Fibroblast of upper back skin (primary cell): ENCODE results near the gene SPDYE4.

ENCODE experiments used
- DNase-seq: peaks from one replicate; pipeline ENCODE4 v3.0.0-alpha.2; 2013

SPDYE4 gene

GRCh38 chr17:8736796-8737195, 21.6 kb downstream of the SPDYE4 start:
- no peak for DNase-seq

GRCh38 chr17:8736362-8736761, 22.0 kb downstream of the SPDYE4 start:
- no peak for DNase-seq

- DNase-seq = no peak
Measured at GRCh38 chr17:8735336-8735939, 22.9 kb downstream of the SPDYE4 start.

- DNase-seq = no peak
Measured at GRCh38 chr17:8734876-8735275, 23.5 kb downstream of the SPDYE4 start.

- peak; percentile 49 for DNase-seq
Measured at GRCh38 chr17:8732406-8733085, 25.8 kb downstream of the SPDYE4 start.

GRCh38 chr17:8729860-8730259, 28.5 kb downstream of the SPDYE4 start:
- DNase-seq = no peak

GRCh38 chr17:8729421-8729820, 28.9 kb downstream of the SPDYE4 start:
- no peak for DNase-seq

- DNase-seq = no peak
Measured at GRCh38 chr17:8728971-8729370, 29.4 kb downstream of the SPDYE4 start.

- DNase-seq = no peak
Measured at GRCh38 chr17:8728251-8728938, 30.0 kb downstream of the SPDYE4 start.

- DNase-seq = peak; percentile 31
Measured at GRCh38 chr17:8726941-8727555, 31.3 kb downstream of the SPDYE4 start.

- DNase-seq = no peak
Measured at GRCh38 chr17:8725881-8726876, 32.2 kb downstream of the SPDYE4 start.

- no peak for DNase-seq
Measured at GRCh38 chr17:8724451-8724850, 33.9 kb downstream of the SPDYE4 start.

- no peak for DNase-seq
Measured at GRCh38 chr17:8720596-8720995, 37.8 kb downstream of the SPDYE4 start.

GRCh38 chr17:8719291-8720246, 38.8 kb downstream of the SPDYE4 start:
- DNase-seq = peak; percentile 25

GRCh38 chr17:8718001-8718563, 40.3 kb downstream of the SPDYE4 start:
- DNase-seq = no peak

GRCh38 chr17:8713878-8714277, 44.5 kb downstream of the SPDYE4 start:
- no peak for DNase-seq

- DNase-seq = no peak
Measured at GRCh38 chr17:8713315-8713714, 45.0 kb downstream of the SPDYE4 start.

- DNase-seq = no peak
Measured at GRCh38 chr17:8712698-8713097, 45.6 kb downstream of the SPDYE4 start.

GRCh38 chr17:8711291-8711690, 47.1 kb downstream of the SPDYE4 start:
- DNase-seq = no peak

GRCh38 chr17:8710813-8711212, 47.5 kb downstream of the SPDYE4 start:
- DNase-seq = no peak

GRCh38 chr17:8709006-8709405, 49.3 kb downstream of the SPDYE4 start:
- no peak for DNase-seq
